Stimulated activated CD8-positive, alpha-beta memory T cell treated with anti-CD3 and anti-CD28 coated beads, Interleukin-12 subunit alpha, Interleukin-12 subunit beta, amount 100 ng/mL, for 4 hours (primary cell): Measurements from ENCODE around the gene HSBP1.

Experiments used
- DNase-seq: peaks from one replicate; pipeline ENCODE4 v3.0.0-alpha.2; 2020; ENCODE audit warnings: low read depth

Gene HSBP1

DNA sequence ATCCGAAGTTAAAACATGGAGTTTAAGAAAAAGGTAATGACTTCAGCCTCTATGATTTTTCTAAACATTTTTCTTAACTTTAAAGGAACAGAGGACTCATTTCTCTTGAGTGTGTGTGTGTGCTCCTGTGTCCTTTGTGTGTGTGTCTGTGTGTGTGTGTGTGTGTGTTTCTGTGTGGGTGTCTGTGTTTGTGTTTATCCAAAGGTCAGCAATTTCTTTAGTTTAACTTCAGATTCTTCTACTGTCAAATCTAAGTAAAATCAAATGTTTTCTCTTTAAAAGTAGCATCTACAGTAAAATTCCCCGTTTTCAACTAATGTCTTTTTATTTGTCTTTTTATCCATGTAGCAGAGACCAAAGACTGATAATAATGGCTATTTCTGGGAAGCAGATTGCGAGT lies 31.8 kb downstream of the HSBP1 start:
- DNase-seq: no peak

DNA sequence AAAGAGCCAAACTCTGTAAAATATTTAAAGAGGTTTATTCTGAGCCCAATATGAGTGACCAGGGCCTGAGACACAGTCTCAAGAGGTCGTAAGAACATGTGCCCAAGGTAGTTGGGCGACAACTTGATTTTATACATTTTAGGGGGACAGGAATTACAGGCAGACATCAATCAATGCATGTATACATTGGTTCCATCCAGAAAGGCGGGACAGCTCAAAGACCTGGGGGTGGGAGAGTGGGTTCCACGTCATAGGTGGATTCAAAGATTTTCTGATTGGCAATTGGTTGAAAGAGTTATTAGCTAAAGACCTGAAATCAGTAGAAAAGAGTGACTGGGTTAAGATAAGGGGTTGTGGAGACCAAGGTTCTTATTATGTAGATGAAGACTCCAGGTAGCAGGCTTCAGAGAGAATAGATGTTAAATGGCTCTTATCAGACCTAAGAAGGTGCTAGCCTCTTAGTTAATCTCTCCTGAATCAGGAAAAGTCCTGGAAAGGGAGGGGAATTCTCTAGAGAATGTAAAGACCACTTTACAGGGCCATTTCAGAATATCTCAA lies 32.4 kb downstream of the HSBP1 start:
- no peak for DNase-seq

DNA sequence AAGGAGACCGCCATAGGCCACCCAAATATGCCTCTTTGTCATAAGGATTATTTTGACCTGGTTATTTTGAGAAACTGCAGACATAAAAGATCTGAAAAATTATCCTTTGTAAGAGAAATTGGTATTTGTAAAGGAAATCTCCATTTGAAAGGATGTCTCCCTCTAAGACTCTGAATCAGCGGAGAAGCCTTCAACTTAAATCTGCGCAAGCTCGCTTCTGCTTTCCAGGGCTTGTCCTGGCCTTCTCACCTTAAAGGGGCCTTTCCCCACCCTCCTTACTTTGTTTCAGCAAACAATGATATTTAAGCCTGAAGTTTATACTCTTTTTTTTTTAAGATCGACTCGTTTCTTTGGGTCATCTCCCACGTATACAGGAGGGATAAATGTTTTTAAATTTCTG lies 34.5 kb downstream of the HSBP1 start:
- no peak for DNase-seq

DNA sequence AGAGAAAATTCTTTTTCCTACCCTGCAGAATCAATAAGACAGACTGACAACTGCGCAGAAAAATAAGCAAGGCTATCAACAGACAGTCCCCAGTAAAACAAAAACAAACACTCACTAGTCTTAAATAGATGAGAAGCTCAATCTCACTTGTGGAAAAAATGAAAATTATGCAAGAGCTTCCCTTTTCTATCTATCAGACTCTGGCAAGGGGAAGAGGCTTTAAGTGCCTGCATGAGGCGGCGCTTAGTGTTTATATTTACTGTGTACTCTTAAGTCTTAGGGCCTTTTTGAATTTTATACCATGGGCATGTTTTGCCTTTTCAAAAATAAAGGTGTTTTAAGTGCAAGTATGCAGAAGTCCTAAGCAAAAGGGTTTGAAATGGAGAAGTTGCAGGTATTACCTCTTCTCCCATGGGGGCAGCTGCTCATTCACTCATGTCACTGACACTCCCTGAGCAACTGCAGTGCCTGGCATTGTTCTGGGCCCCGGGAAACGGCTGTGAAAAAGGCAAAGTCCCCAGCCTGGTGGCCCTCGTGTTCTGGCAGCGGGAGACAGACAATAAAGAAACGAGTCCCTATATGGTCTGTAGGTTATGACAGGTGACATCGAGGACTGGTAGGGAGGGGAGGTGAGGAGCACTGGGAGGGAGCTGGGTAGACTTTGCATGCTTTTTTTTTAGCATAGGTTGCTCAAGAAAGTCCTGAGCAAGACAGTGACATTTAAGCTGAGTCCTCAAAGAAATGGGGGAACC lies 35.2 kb downstream of the HSBP1 start:
- DNase-seq: no peak

DNA sequence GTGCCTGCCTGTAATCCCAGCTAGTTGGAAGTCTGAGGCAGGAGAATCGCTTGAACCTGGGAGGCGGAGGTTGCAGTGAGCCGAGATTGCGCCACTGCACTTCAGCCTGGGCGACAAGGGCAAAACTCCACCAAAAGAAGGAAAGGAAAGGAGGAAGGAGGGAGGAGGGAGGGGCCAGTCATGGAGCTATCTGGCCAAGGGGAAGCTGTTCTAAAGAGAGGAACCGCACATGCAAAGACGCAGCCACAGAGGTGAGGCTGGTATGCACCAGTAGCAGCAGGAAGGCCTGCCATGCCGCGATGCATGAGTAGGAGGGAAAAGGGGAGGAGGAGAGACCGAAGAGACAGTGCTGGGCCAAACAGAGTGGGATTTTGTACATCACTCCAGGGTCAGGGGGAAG lies 35.9 kb downstream of the HSBP1 start:
- DNase-seq: no peak

DNA sequence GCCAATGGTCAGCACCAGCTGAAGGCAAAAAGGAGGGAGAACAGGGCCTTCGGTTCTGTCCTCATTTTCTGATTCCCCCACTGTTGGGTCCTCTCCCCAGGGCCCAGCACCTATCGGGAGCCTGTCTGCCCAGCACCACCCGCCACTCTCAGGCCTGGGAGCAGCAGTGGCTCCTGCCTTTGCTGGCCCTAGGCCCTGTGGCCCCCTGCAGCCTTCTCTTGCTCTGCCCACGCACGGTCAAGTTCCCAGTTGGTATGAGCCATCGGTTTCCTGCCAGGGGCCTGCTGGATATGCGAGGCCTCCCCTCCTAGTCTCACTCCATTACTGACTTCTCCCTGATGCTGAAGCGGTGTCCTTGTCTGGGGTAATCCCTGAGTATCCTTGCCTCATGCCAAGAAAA lies 37.5 kb downstream of the HSBP1 start:
- DNase-seq: no peak

DNA sequence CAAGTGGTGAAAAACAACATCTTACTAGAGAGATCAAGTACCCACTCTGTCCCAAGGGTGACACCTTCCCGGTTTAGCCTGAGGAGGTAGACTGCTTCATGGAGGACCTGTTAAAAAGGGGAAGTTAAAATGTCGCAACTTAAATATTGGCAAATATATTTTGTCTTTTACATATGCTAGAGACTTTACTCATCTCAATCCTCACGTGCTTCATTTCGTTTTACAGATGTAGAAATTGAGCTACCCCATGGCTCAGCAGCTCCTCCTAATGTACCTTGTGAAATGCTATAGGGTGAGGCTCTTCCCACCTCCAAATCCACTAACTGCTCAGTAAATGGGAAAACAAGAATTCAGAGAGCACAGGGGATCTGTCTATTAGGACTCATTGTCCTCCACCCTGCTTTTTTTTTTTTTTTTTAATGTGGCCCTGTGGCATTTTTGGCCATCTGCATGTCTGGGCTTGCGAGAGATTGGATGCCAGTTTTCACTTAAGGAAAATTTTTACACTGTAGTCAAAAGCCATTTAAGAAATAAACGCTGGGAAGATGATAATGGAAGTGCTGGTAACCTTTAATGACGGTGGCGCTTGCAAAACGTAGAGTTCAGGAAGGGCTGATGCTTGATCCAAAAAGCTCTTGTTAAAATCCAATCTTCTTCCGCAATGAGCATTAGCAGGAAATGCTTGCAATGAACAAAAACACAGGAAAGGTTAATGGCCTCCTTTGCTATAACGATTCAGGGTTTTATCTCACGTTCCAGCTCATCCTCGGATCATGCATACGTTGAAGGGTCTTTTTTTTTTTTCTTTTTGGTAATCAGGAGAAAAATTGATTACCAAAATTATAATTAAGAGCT lies 39.8 kb downstream of the HSBP1 start:
- DNase-seq: no peak

DNA sequence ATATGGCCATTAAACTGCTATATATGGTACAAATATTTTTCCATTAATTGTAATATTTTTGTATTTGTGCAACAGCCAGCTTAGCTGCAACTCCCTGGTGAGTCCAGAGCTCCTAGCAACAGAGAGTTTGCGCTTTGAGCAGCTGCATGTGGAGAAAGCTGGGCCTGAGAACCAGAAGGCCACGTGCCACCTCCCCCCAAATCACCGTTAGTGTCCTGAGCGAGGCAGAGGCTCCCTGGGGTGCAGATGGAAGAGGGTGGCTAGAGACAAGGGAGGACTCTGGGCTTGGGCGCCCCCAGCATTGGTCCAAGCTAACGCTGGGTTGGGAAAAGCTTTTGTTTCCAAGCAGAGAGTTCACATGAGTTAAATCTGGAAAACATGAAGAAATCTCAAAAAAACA lies 41.6 kb downstream of the HSBP1 start:
- DNase-seq: no peak

DNA sequence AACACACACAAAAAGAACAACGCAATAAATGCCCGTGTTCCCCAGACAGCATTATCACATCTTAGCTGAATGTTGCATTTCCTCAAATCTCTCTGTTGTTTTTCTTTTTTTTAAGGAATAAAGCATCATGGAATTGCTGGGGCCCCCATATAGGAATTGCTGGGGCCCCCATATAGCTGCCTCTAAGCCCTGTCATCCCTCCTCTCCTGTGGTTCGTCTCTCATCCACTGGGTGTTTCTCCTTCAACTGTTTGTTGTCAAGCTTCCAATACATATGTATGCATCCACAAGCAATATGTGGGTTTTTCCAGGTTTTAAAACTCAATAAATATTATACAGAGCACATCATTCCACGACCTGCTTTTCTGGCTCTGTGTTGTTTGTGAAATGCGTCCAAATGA lies 43.2 kb downstream of the HSBP1 start:
- DNase-seq: no peak

DNA sequence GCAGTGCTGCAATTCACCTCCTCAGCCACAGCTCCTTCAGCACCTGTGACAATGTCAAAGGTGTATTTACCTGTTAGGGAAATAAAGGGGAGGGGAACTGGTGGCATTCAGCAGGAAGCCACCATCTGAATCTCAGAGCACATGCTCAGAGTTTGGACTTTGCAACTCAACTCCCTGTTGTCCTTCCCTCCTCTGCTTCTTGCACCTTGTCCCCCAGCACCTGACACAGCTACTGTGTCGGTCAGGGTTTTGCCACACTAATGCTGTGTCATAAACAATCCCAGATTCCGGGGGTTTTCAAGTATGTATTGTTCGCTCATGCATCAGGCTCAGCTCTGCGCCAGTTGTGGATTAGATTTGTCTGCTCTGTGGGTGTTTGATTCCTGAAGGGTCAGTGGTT lies 43.7 kb downstream of the HSBP1 start:
- DNase-seq: no peak

DNA sequence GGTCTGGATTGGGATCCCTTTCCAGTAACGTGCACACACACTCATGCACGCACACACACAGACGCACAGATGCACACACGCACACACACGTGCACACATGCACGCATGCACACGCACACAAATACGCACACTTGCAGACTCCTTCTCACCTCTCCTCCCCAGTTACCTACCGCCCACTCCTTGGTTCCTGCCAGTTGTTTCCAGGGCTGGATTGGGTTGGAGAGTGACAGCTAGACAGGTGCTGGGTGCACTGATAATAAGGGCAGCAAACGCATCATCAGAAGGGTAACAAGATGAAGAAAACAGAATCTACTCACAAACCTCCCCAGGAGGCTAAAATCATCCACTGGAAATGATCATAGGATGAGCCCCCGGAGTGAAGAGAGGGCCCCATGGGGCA lies 45.0 kb downstream of the HSBP1 start:
- no peak for DNase-seq

DNA sequence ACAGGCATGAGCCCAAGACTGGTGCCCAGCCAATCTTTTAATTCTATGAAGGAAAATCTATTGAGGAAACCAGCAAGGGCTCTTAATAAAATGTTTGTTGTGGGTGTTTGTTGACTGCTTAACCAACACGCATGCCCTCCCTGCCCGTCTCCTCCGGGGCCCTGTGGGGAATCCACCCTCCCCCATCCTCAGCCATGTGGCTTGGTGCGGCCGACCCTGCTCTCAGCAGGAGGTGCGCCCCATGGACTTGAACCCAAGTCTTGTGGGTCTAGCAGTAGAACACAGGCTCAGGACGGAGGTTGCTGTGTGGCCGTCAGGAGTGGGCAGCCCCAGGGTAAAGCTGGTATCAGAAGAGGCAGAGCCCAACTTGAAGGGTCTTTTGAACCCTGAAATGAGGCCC lies 46.1 kb downstream of the HSBP1 start:
- no peak for DNase-seq

DNA sequence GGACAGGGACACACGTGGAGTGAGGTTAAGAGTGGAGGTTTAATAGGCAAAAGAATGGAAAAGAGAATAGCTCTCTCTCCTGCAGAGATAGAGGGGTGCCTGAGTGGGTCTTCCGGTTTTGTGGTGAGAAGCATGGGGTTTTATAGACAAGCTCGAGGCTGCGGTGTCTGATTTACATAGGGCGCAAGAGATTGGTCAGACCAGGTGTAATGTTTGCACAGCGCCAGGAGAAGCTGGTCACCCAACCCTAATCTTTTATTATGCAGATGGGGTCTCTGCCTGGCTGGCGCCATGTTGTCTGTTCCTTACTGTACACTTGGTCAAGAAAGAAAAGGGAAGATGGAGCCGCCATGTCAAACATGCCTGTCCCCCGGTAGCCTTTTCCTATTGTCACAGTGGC lies 46.6 kb downstream of the HSBP1 start:
- DNase-seq: no peak

DNA sequence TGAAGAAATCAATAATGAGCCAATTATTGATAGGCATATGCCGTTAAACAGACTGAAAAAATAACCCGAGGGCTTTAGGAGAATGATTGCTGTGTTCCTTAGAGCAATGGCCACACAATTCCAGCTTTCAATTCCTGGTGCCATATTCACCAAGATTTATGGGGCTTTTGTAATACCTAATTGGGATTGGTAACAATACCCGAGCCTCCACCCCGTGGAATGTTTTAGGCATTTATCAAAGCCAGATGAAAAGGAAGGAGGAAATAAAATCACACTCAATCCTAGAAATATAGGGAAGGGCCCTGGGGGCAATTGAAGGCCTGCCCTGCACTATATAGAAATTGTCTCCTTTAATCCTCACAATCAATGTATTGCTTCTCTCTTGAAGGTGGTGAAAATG lies 49.0 kb downstream of the HSBP1 start:
- no peak for DNase-seq

DNA sequence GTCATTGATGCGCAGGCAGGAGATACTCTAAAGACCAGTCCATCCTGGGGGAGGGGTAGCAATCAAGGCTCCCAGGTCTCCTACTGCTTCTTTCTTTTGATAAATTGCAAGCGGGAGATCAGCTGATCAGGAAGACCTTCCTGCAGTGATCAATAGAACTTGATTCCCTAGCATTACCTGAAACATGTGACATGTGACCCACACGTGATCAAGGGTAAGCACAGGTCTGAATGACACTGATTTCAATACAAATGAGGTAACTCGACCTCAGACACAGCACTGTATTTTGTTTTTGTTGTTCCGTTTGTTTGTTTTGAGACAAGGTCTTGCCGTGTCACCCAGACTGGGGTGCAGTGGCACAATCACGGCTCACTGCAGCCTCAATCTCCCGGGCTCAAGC lies 51.5 kb downstream of the HSBP1 start:
- DNase-seq: no peak

DNA sequence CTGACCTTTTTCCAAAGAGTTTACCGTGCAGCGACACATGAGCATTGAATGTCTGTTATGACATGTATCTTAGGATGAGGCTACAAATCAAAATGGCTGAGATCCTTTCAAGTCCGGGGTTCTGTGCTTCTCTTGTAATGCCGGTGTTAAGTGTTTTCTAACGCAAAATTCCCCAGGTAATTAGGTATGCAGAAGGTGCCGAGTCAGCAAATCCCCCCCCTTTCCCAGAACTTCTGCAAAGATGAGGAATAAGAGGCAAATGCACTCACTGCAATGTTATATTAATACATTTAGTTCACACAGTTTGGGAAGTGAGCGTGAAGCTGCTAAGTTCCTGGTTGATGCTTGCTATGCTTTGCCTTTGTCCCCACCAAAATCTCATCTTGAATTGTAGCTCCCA lies 54.9 kb downstream of the HSBP1 start:
- no peak for DNase-seq

DNA sequence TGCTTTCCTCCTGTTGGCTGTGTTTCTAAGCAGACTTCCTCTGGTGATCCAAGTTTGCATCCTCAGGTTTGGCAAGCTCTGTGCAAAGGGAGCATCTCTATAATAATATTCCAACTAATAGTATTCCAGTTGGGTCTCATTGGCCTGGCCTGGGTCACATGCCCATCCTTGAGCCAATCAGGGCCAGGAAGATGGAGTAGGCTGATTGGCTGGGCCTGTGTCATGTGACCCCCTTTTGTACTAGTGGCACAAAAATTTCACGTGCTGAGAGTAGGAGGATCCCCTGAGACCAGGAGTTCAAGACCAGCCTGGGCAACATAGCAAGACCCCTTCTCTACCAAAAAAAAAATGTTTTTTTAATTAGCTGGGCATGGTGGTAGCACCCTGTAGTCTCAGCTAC lies 55.9 kb downstream of the HSBP1 start:
- no peak for DNase-seq
